Measurements from ENCODE around the gene WDFY4. TPM values are rescaled to one million over a fixed set of nuclear protein-coding genes. Genes with fewer than 3 reads are reported as not detected.

WDFY4 gene
- total and polyA plus RNA-seq, 2 of the 13 experiments (the other 11 are each of a cell fraction or from before 2014, with no cell fraction given): not detected

DNA sequence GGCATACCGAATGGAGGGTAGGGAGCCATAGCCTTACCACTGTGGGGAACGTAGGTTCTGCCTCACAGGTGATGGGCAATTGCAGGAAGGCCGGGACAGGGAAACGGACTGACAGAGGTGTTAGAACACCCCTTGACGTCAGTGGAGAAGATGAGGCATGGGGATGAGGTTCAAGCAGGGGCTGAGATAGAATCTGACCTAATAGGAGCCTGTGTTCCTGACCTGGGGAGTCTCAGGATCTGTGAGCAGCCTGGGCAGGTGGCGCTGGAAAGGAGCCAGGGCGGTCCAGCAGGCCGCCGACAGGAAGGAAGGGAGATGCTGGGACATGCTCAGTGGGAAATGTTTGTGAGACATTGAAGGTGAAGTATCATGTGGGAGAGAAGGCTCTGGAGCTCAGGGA, 109.4 kb downstream of the WDFY4 start:
- WGBS (ENCODE audit: low lambda C conversion rate): 23% methylated on average over 9 of the region's 9 CpGs
- Histone ChIP-seq H3K4me3 (replicated peaks in 1 of 3; ENCODE audit: insufficient read depth in 1 of 3, low read depth in 2 of 3, low read length in 3 of 3) (no peak overlapping the region), H4K20me1 (ENCODE audit: insufficient read depth, low read length) (no peaks in the 10 kb centered on the region), H2AFZ (ENCODE audit: low read length) (no peak overlapping the region), H3K4me2 (ENCODE audit: low read depth, low read length) (no peak overlapping the region), H3K4me1 (ENCODE audit: insufficient read depth, low read length) (no peaks in the 10 kb centered on the region), H3K79me2 (ENCODE audit: insufficient read depth, low read length) (no peaks in the 10 kb centered on the region), H3K9ac (ENCODE audit: insufficient read depth, low read depth, low read length) (no peak overlapping the region), H3K27me3 (ENCODE audit: control insufficient read depth in 1 of 2, insufficient read depth in 2 of 2, low read length in 2 of 2) (peaks cover 2 to 37% of the 10 kb centered on the region in 2 experiments; a peak in 4 of 5 replicates), H3K9me3 (ENCODE audit: low read length) (no peaks in the 10 kb centered on the region), H3K27ac (ENCODE audit: extremely low read length, insufficient read depth, low read length) (no peak overlapping the region), H3K36me3 (replicated peaks in 1 of 2; ENCODE audit: control insufficient read depth in 1 of 2, insufficient read depth in 2 of 2, low read length in 2 of 2) (no peaks in the 10 kb centered on the region)
- intact Hi-C loops (cut with micrococcal nuclease; ENCODE audit: unreplicated experiment): no loop called here
- FAIRE-seq: no peak
- CTCF ChIA-PET (ENCODE audit: low intra/inter-chr PET ratio, low total read pairs): no interaction called here
- TF ChIP-seq HNF4G (IDR thresholded peaks at IDR 0.05; ENCODE audit: borderline replicate concordance, low read depth, low read length): no peak
- TF ChIP-seq HNF4G (CRISPR knock-in tag; IDR thresholded peaks at IDR 0.05; ENCODE audit: borderline replicate concordance, low read depth): no peak
- no peak for TF ChIP-seq HOXA3 (CRISPR knock-in tag; IDR thresholded peaks at IDR 0.05)
- no peak for TF ChIP-seq ETV5 (CRISPR knock-in tag; IDR thresholded peaks at IDR 0.05; ENCODE audit: borderline replicate concordance)
- TF ChIP-seq ZSCAN31 (CRISPR knock-in tag; IDR thresholded peaks at IDR 0.05; ENCODE audit: low read depth): no peak
- TF ChIP-seq, protein P1, sequence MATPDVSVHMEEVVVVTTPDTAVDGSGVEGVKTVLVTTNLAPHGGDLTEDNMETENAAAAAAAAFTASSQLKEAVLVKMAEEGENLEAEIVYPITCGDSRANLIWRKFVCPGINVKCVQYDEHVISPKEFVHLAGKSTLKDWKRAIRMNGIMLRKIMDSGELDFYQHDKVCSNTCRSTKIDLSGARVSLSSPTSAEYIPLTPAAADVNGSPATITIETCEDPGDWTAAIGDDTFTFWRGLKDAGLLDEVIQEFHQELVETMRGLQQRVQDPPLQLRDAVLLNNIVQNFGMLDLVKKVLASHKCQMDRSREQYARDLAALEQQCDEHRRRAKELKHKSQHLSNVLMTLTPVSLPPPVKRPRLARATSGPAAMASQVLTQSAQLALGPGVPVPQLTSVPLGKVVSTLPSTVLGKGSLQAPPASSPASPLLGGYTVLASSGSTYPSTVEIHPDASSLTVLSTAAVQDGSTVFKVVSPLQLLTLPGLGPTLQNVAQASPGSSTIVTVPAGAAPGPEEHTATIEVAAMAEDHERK (CRISPR knock-in tag; IDR thresholded peaks at IDR 0.05; ENCODE audit: low read depth): no peak
- no peak for TF ChIP-seq ZNF709 (CRISPR knock-in tag; IDR thresholded peaks at IDR 0.05)
- TF ChIP-seq NFYC (CRISPR knock-in tag; IDR thresholded peaks at IDR 0.05): no peak
- TF ChIP-seq, protein P2, sequence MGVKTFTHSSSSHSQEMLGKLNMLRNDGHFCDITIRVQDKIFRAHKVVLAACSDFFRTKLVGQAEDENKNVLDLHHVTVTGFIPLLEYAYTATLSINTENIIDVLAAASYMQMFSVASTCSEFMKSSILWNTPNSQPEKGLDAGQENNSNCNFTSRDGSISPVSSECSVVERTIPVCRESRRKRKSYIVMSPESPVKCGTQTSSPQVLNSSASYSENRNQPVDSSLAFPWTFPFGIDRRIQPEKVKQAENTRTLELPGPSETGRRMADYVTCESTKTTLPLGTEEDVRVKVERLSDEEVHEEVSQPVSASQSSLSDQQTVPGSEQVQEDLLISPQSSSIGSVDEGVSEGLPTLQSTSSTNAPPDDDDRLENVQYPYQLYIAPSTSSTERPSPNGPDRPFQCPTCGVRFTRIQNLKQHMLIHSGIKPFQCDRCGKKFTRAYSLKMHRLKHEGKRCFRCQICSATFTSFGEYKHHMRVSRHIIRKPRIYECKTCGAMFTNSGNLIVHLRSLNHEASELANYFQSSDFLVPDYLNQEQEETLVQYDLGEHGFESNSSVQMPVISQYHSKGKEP (CRISPR knock-in tag; IDR thresholded peaks at IDR 0.05): no peak
- no peak for TF ChIP-seq PAWR (CRISPR knock-in tag; IDR thresholded peaks at IDR 0.05; ENCODE audit: borderline replicate concordance)
- no peak for TF ChIP-seq ZFP36 (IDR thresholded peaks at IDR 0.05; ENCODE audit: borderline replicate concordance, low read depth, low read length, partially characterized antibody)
- TF ChIP-seq, protein P3, sequence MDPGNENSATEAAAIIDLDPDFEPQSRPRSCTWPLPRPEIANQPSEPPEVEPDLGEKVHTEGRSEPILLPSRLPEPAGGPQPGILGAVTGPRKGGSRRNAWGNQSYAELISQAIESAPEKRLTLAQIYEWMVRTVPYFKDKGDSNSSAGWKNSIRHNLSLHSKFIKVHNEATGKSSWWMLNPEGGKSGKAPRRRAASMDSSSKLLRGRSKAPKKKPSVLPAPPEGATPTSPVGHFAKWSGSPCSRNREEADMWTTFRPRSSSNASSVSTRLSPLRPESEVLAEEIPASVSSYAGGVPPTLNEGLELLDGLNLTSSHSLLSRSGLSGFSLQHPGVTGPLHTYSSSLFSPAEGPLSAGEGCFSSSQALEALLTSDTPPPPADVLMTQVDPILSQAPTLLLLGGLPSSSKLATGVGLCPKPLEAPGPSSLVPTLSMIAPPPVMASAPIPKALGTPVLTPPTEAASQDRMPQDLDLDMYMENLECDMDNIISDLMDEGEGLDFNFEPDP (CRISPR knock-in tag; conservative IDR thresholded peaks at IDR 0.05): no peak
- DNase-seq (ENCODE audit: low spot score): no peak
- in situ Hi-C loops (cut with HindIII; ENCODE audit: extremely low pct_ligation_motif_present, low pct_unique_long_range_greater_than_20kb): no loop called here
- ATAC-seq: no peak
- POLR2A ChIA-PET: no interaction called here
- no TSS peak for BruUV-seq (replicated peaks)

All from HepG2 (cell line).